Mammary epithelial cell (primary cell): ENCODE results near the gene RAPGEF4.

ENCODE experiments used
- CTCF ChIP-seq, 2 donors: IDR thresholded peaks in 1 of 2; conservative IDR thresholded peaks in 1 of 2; 2 replicates each; pipeline ENCODE4 v1.5.1; 2011 to 2012; ENCODE audit warnings: inconsistent platforms in 2 of 2, low read length in 2 of 2, mild to moderate bottlenecking in 2 of 2, control low read depth in 1 of 2, low read depth in 1 of 2; ENCODE audit not compliant: insufficient read depth in 1 of 2; ENCODE audit errors: extremely low read depth in 1 of 2
- EZH2 ChIP-seq: IDR thresholded peaks from 2 replicates; pipeline ENCODE4 v1.6.1; 2012; ENCODE audit warnings: low read length, inconsistent platforms, borderline replicate concordance

DNA sequence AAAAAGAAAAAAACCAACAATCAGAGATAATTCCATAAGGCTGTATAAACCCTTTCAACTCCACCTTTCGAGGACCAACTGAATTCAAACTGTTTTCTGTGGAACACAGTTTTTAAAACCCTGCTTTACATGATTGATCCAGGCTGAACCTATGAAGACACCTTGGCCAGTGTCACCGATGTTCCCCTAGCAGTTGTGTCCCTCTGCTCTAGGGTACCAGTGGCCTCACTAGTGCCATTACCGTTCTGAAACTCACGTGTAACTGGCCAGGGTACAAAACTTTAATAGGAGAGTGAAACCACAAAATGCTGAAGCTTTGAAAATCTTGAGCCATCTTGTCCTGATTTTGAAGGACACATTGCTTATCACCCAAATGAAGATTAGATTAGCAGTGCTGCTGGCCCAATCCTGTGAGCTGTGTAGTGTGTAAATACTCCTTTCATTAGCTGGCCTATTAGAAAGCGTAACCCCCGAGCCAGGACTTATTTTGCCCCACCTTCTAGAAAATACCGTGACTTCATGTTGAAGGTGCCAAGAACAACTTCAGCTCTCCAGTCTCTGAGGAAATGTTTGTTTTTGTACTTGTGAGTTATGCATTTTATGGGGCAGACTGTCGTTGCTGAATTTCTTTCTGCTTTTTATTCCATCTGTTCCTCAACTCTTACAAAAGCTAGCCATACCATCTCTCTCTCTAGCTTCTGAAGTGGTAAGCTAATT, 192.2 kb downstream of the RAPGEF4 start:
- TF ChIP-seq EZH2 = no peak
- TF ChIP-seq CTCF (conservative IDR thresholded peaks at IDR 0.05 in 1 of 2, IDR thresholded peaks at IDR 0.05 in 1 of 2; ENCODE audit: extremely low read depth in 1 of 2, insufficient read depth in 1 of 2, low read depth in 1 of 2, low read length in 2 of 2) = no peak
